Measurements from ENCODE around the gene SDR39U1.
"Not testable (repeated sequence)": the region's sequence is repeated elsewhere in the genome, so short reads cannot be mapped to it uniquely, and the experiment has no call there.

Gene SDR39U1

GRCh38 chr14:24442240-24443052 lies at the start of gene SDR39U1:
Gene SDR39U1, minus strand, starts transcription at chr14:24442776. Its CDS starts 7 bp downstream, at chr14:24442769.
- TF ChIP-seq CTCF (conservative IDR thresholded peaks at IDR 0.05; ENCODE audit: low read depth, low read length): peak; percentile 12
- DNase-seq (ENCODE audit: low read depth): peak; percentile 94
- peak within 1 kb of the TSS; percentile 97 for H3K4me3 ChIP-seq (ENCODE audit: low read length)

GRCh38 chr14:24491586-24492408 lies 49.2 kb upstream of the SDR39U1 start:
- not testable (repeated sequence) for DNase-seq (ENCODE audit: low read depth)

GRCh38 chr14:24483604-24484252 lies 41.2 kb upstream of the SDR39U1 start:
- no peak overlapping the region for H3K4me3 ChIP-seq (ENCODE audit: low read length)
- DNase-seq (ENCODE audit: low read depth): no peak
- TF ChIP-seq CTCF (conservative IDR thresholded peaks at IDR 0.05; ENCODE audit: low read depth, low read length): no peak

More at GRCh38 chr14:24491586-24492408, 49.2 kb upstream of the SDR39U1 start:
- H3K4me3 ChIP-seq (ENCODE audit: low read length): not testable (repeated sequence)

- H3K4me3 ChIP-seq (ENCODE audit: low read length); DNase-seq (ENCODE audit: low read depth): not testable (repeated sequence)
Measured at GRCh38 chr14:24482699-24483303, 40.2 kb upstream of the SDR39U1 start.

GRCh38 chr14:24481622-24482324 lies 39.2 kb upstream of the SDR39U1 start:
- H3K4me3 ChIP-seq (ENCODE audit: low read length): no peak overlapping the region
- DNase-seq (ENCODE audit: low read depth): no peak
- peak; percentile 67 for TF ChIP-seq CTCF (conservative IDR thresholded peaks at IDR 0.05; ENCODE audit: low read depth, low read length)

GRCh38 chr14:24479999-24480398 lies 37.4 kb upstream of the SDR39U1 start:
- not testable (repeated sequence) for H3K4me3 ChIP-seq (ENCODE audit: low read length); DNase-seq (ENCODE audit: low read depth)

GRCh38 chr14:24475261-24475660 lies 32.7 kb upstream of the SDR39U1 start:
- no peak for TF ChIP-seq CTCF (conservative IDR thresholded peaks at IDR 0.05; ENCODE audit: low read depth, low read length)
- no peak overlapping the region for H3K4me3 ChIP-seq (ENCODE audit: low read length)
- DNase-seq (ENCODE audit: low read depth): no peak

- DNase-seq (ENCODE audit: low read depth): no peak
- TF ChIP-seq CTCF (conservative IDR thresholded peaks at IDR 0.05; ENCODE audit: low read depth, low read length): no peak
- H3K4me3 ChIP-seq (ENCODE audit: low read length): no peak overlapping the region
Measured at GRCh38 chr14:24473211-24473610, 30.6 kb upstream of the SDR39U1 start.

- not testable (repeated sequence) for H3K4me3 ChIP-seq (ENCODE audit: low read length); DNase-seq (ENCODE audit: low read depth)
Measured at GRCh38 chr14:24470450-24470849, 27.9 kb upstream of the SDR39U1 start.

Data from retinal pigment epithelial cell (primary cell).